Epidermal melanocyte (primary cell): Measurements from ENCODE around the gene PSMD1.

ENCODE experiments used
- DNase-seq: peaks from one replicate; pipeline ENCODE4 v3.0.0; 2011; ENCODE audit warnings: low spot score; ENCODE audit not compliant: insufficient read length

Gene PSMD1

GRCh38 chr2:231204146-231204545 is 147.5 kb downstream of the PSMD1 start:
- no peak for DNase-seq

GRCh38 chr2:231204581-231204980 is 147.9 kb downstream of the PSMD1 start:
- DNase-seq = no peak

GRCh38 chr2:231207734-231208133 is 151.1 kb downstream of the PSMD1 start:
- DNase-seq = no peak

GRCh38 chr2:231210782-231211181 is 154.1 kb downstream of the PSMD1 start:
- DNase-seq = no peak

GRCh38 chr2:231211486-231211885 is 154.8 kb downstream of the PSMD1 start:
- no peak for DNase-seq

- DNase-seq = no peak
Observed at GRCh38 chr2:231212329-231212845, 155.7 kb downstream of the PSMD1 start.

- no peak for DNase-seq
Observed at GRCh38 chr2:231213931-231214642, 157.4 kb downstream of the PSMD1 start.

GRCh38 chr2:231218366-231218765 is 161.7 kb downstream of the PSMD1 start:
- DNase-seq = no peak

- no peak for DNase-seq
Observed at GRCh38 chr2:231219289-231219688, 162.6 kb downstream of the PSMD1 start.

GRCh38 chr2:231221761-231222160 is 165.1 kb downstream of the PSMD1 start:
- no peak for DNase-seq
